Testis (tissue), 3 donors: ENCODE measurements around the gene DUOX1. TPM values are rescaled to one million over a fixed set of nuclear protein-coding genes. Genes with fewer than 3 reads are reported as not detected.
"Not testable (repeated sequence)": the region's sequence is repeated elsewhere in the genome, so short reads cannot be mapped to it uniquely, and the experiment has no call there.

Experiments
- DNase-seq: peaks from one replicate; pipeline ENCODE4 v3.0.0-alpha.2; 2019
- H3K27ac ChIP-seq, 2 donors: fragments of 200-600 bp; sonication (generic); one replicate each; pipeline ENCODE4 v1.5.1; 2019
- H3K27me3 ChIP-seq: fragments of 200-600 bp; sonication (generic); one replicate; pipeline ENCODE4 v1.5.1; 2019
- H3K36me3 ChIP-seq: fragments of 200-600 bp; sonication (generic); one replicate; pipeline ENCODE4 v1.5.1; 2017; ENCODE audit warnings: low read depth; ENCODE audit errors: missing control alignments
- H3K4me1 ChIP-seq: fragments of 200-600 bp; sonication (generic); one replicate; pipeline ENCODE4 v1.5.1; 2019
- H3K4me3 ChIP-seq, 2 donors: fragments of 200-600 bp; sonication (generic); one replicate each; pipeline ENCODE4 v1.5.1; 2017 to 2019
- H3K9me3 ChIP-seq: fragments of 200-600 bp; sonication (generic); one replicate; pipeline ENCODE4 v1.5.1; 2017
- CTCF ChIP-seq, 3 experiments: fragments of 450-650 bp in 2 of 3; fragments of 200-600 bp in 1 of 3; sonication (generic) in 1 of 3; IDR thresholded peaks; one replicate each; pipeline ENCODE4 v1.5.1; 2016 to 2019; ENCODE audit warnings: antibody characterized with exemption in 3 of 3, mild to moderate bottlenecking in 2 of 3, moderate library complexity in 1 of 3
- POLR2A ChIP-seq: fragments of 450-650 bp; IDR thresholded peaks from one replicate; pipeline ENCODE4 v1.6.1; 2017; ENCODE audit warnings: antibody characterized with exemption, mild to moderate bottlenecking, moderate library complexity
- WGBS, 2 donors: methylation state at CpG; one replicate each; pipeline ENCODE4 v1.1.5; 2018; 5-methylcytosine and 5-hydroxymethylcytosine counted together
- intact Hi-C: fragments of 100-400 bp; cut with DNase I; formaldehyde crosslinking; loops from one replicate; pipeline ENCODE4 v1.15.1; 2023; ENCODE audit warnings: low total_unique reads
- polyA plus RNA-seq: library from polyadenylated mRNA; stranded (reverse); fragments of 350-450 nt; fragmentation: Illumina TruSeq; extraction: RNeasy Lipid Tissue Mini Kit (QIAGEN cat#74804); gene quantifications from one replicate; pipeline ENCODE4 v1.2.3, GENCODE V29; 2014; ENCODE audit warnings: low read depth, low replicate concordance; ENCODE audit not compliant: insufficient read depth
- total RNA-seq, 2 donors: library from RNA; depleted of rRNA; stranded (reverse); fragments of >200 nt; gene quantifications; one replicate each; pipeline ENCODE4 v1.2.3, GENCODE V29; 2016

DUOX1 gene
- total and polyA plus RNA-seq, 3 donors from 2014 or later = 2.8 to 5.7 (median 5.3) TPM

GRCh38 chr15:45133561-45133920 lies 3.7 kb downstream of the DUOX1 start:
- WGBS, 2 donors = 71 to 72% methylated on average over 5 of the region's 5 CpGs
- Histone ChIP-seq H3K27ac (no peak overlapping the region), H3K27me3 (no peaks in the 10 kb centered on the region), H3K9me3 (no peaks in the 10 kb centered on the region), H3K4me3 (no peak overlapping the region), H3K36me3 (no peaks in the 10 kb centered on the region), H3K4me1 (peaks cover 5% of the 10 kb centered on the region)
- no peak for DNase-seq
- intact Hi-C loops = no loop called here
- TF ChIP-seq POLR2A (no peak), CTCF (IDR thresholded peaks at IDR 0.05) (no peak)

GRCh38 chr15:45134046-45134445 lies 4.3 kb downstream of the DUOX1 start:
- no peak for TF ChIP-seq CTCF (IDR thresholded peaks at IDR 0.05)
- TF ChIP-seq POLR2A = no peak
- intact Hi-C loops = no loop called here
- WGBS, 2 donors = 92 to 95% methylated on average over 7 of the region's 7 CpGs
- no peaks in the 10 kb centered on the region for H3K36me3 ChIP-seq
- no peak overlapping the region for H3K4me3 ChIP-seq
- no peaks in the 10 kb centered on the region for H3K9me3 ChIP-seq
- no peak overlapping the region for H3K27ac ChIP-seq
- no peak for DNase-seq
- H3K27me3 ChIP-seq = no peaks in the 10 kb centered on the region
- H3K4me1 ChIP-seq = peaks cover 5% of the 10 kb centered on the region

GRCh38 chr15:45134682-45135604 lies 5.1 kb downstream of the DUOX1 start:
- intact Hi-C loops = no loop called here
- no peak for TF ChIP-seq POLR2A
- TF ChIP-seq CTCF (IDR thresholded peaks at IDR 0.05) = no peak
- WGBS, 2 donors = 8 to 10% methylated on average over 20 to 47 of the region's 57 CpGs
- no peak overlapping the region for H3K27ac ChIP-seq
- H3K9me3 ChIP-seq = no peaks in the 10 kb centered on the region
- peak; percentile 42 for DNase-seq
- peaks cover 5% of the 10 kb centered on the region for H3K4me1 ChIP-seq
- H3K36me3 ChIP-seq = no peaks in the 10 kb centered on the region
- H3K27me3 ChIP-seq = no peaks in the 10 kb centered on the region
- H3K4me3 ChIP-seq = peak overlapping the region in 1 of 2 donors; percentile 31

- H3K4me3 ChIP-seq, H3K27me3 ChIP-seq, DNase-seq, H3K27ac ChIP-seq, intact Hi-C loops, H3K36me3 ChIP-seq, H3K9me3 ChIP-seq, H3K4me1 ChIP-seq: not testable (repeated sequence)
- WGBS, 2 donors = 0 to 9% methylated on average over 1 to 8 of the region's 37 CpGs
These were observed 6.0 kb downstream of the DUOX1 start for GRCh38 chr15:45135705-45136377.

GRCh38 chr15:45136378-45136764 lies 6.6 kb downstream of the DUOX1 start:
- H3K27me3 ChIP-seq = no peaks in the 10 kb centered on the region
- intact Hi-C loops = no loop called here
- no peak for DNase-seq

More at GRCh38 chr15:45136378-45136764, 6.6 kb downstream of the DUOX1 start:
- WGBS, 2 donors = 16 to 18% methylated on average over 10 of the region's 10 CpGs
- Histone ChIP-seq H3K36me3 (no peaks in the 10 kb centered on the region), H3K4me1 (peaks cover 5% of the 10 kb centered on the region), H3K4me3 (no peak overlapping the region), H3K27ac (no peak overlapping the region), H3K9me3 (no peaks in the 10 kb centered on the region)
- TF ChIP-seq POLR2A = no peak
- peak in 1 of 3 experiments; percentile 10 for TF ChIP-seq CTCF (IDR thresholded peaks at IDR 0.05)
